Measurements from ENCODE around the gene WDR88. TPM values are rescaled to one million over a fixed set of nuclear protein-coding genes. Genes with fewer than 3 reads are reported as not detected.
"Not testable (repeated sequence)": the region's sequence is repeated elsewhere in the genome, so short reads cannot be mapped to it uniquely, and the experiment has no call there.

The WDR88 gene
- polyA plus RNA-seq, 1 experiment = not detected

DNA sequence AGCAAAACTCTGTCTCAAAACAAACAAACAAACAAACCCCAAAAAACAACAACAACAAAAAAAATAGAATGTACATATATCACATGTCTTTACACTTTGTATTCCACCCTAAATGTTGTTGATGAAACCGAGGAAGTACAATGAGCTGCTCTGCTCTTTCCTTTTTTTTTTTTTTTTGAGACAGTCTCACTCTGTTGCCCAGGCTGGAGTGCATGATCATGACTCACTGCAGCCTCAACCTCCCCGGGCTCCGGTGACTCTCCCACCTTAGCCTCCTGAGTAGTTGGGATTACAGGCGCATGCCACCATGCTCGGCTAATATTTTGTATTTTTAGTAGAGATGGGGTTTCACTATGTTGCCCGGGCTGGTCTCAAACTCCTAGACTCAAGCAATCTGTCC lies 31.6 kb downstream of the WDR88 start:
- Histone ChIP-seq H3K27ac (ENCODE audit: low read depth, low read length) (no peak overlapping the region), H3K9me3 (ENCODE audit: control insufficient read depth, insufficient read depth, low read length) (peaks cover 4% of the 10 kb centered on the region; the same call in 1 of the 2 replicates), H3K4me3 (ENCODE audit: low read depth, low read length) (no peak overlapping the region), H3K27me3 (ENCODE audit: control insufficient read depth, insufficient read depth, low read length) (no peaks in the 10 kb centered on the region)
- POLR2A ChIA-PET = interaction anchor here (0.7 kb wide), 1 partner anchor 135 kb away, joined by 3 read pairs; no protein-coding TSS in a partner anchor
- DNase-seq (ENCODE audit: low read depth, low spot score) = no peak
- CTCF ChIA-PET = interaction anchor here (1.2 to 3.6 kb wide), 2 partner anchors 19 to 20 kb away, joined by 3 to 13 read pairs; no protein-coding TSS in a partner anchor
- TF ChIP-seq, protein P1, sequence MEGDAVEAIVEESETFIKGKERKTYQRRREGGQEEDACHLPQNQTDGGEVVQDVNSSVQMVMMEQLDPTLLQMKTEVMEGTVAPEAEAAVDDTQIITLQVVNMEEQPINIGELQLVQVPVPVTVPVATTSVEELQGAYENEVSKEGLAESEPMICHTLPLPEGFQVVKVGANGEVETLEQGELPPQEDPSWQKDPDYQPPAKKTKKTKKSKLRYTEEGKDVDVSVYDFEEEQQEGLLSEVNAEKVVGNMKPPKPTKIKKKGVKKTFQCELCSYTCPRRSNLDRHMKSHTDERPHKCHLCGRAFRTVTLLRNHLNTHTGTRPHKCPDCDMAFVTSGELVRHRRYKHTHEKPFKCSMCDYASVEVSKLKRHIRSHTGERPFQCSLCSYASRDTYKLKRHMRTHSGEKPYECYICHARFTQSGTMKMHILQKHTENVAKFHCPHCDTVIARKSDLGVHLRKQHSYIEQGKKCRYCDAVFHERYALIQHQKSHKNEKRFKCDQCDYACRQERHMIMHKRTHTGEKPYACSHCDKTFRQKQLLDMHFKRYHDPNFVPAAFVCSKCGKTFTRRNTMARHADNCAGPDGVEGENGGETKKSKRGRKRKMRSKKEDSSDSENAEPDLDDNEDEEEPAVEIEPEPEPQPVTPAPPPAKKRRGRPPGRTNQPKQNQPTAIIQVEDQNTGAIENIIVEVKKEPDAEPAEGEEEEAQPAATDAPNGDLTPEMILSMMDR (IDR thresholded peaks at IDR 0.05; ENCODE audit: low read depth, low read length) = no peak

DNA sequence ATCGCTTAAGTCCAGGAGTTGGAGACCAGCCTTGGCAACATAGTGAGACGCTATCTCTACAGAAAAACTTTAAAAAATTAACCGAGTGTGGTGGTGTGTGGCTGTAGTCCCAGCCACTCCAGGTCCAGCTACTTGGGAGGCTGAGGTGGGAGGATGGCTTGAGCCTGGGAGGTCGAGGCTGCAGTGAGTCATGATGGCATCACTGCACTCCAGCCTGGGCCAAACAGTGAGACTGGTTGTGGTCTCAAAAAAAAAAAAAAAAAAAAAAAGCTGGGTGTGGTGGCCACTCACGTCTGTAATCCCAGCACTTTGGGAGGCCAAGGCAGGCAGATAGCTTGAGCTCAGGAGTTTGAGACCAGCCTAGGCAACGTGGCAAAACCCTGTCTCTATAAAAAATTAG lies 34.1 kb downstream of the WDR88 start:
- ChIA-PET POLR2A (interaction anchor here (0.6 kb wide), 1 partner anchor 10 kb away, joined by 3 read pairs; no protein-coding TSS in a partner anchor), CTCF (interaction anchor here (0.7 to 0.8 kb wide), 3 partner anchors 22 to 832 kb away, joined by 4 to 7 read pairs (median 5); no protein-coding TSS in a partner anchor)
- DNase-seq (ENCODE audit: low read depth, low spot score); H3K4me3 ChIP-seq (ENCODE audit: low read depth, low read length); H3K27me3 ChIP-seq (ENCODE audit: control insufficient read depth, insufficient read depth, low read length); H3K9me3 ChIP-seq (ENCODE audit: control insufficient read depth, insufficient read depth, low read length); H3K27ac ChIP-seq (ENCODE audit: low read depth, low read length): not testable (repeated sequence)

DNA sequence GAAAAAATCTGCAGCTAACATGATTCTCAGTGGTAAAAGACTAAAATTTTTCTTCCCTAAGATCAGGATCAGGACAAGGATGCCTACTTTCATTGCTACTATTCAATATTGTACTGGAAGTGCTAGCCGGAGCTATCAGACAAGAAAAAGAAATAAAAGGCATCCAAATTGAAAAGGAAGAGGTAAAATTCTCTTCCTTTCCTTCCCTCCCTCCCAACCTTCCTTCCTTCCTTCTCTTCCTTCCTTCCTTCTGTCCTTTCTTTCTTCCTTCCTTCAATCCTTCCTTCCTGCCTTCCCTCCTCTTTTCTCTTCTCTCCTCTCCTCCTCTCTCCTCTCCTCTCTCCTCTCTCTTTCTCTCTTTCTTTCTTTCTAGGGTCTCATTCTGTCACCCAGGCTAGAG lies 35.5 kb downstream of the WDR88 start:
- ChIA-PET CTCF (no interaction called here), POLR2A (no interaction called here)
- Histone ChIP-seq H3K9me3 (ENCODE audit: control insufficient read depth, insufficient read depth, low read length) (peaks cover 4% of the 10 kb centered on the region; the same call in 1 of the 2 replicates), H3K27me3 (ENCODE audit: control insufficient read depth, insufficient read depth, low read length) (no peaks in the 10 kb centered on the region), H3K27ac (ENCODE audit: low read depth, low read length) (no peak overlapping the region), H3K4me3 (ENCODE audit: low read depth, low read length) (no peak overlapping the region)
- DNase-seq (ENCODE audit: low read depth, low spot score) = no peak
- TF ChIP-seq, protein P1 (IDR thresholded peaks at IDR 0.05; ENCODE audit: low read depth, low read length) = no peak

DNA sequence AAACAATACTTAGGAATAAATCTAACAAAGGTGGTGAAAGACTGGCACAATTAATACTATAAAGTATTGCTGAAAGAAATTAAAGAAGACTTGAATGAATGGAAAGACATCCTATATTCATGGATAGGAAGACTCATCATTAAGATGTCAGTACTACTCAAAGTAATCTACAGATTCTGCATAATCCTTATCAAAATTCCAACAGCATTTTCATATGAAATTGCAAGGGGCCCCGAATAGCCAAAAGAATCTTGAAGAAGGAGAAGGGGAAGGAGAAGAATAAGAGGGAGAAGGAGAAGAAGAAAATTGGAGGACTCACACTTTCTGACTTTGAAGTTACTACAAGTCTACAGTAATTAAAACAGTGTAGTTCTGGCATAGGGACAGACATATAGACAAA lies 36.6 kb downstream of the WDR88 start:
- no peaks in the 10 kb centered on the region for H3K27me3 ChIP-seq (ENCODE audit: control insufficient read depth, insufficient read depth, low read length)
- TF ChIP-seq, protein P1 (IDR thresholded peaks at IDR 0.05; ENCODE audit: low read depth, low read length) = no peak
- no peak overlapping the region for H3K27ac ChIP-seq (ENCODE audit: low read depth, low read length)
- no peak overlapping the region for H3K4me3 ChIP-seq (ENCODE audit: low read depth, low read length)
- no peak for DNase-seq (ENCODE audit: low read depth, low spot score)
- H3K9me3 ChIP-seq (ENCODE audit: control insufficient read depth, insufficient read depth, low read length) = peaks cover 4% of the 10 kb centered on the region; the same call in 1 of the 2 replicates
- CTCF ChIA-PET = interaction anchor here (4.8 kb wide), 1 partner anchor 16 kb away, joined by 23 read pairs; no protein-coding TSS in a partner anchor
- POLR2A ChIA-PET = no interaction called here

DNA sequence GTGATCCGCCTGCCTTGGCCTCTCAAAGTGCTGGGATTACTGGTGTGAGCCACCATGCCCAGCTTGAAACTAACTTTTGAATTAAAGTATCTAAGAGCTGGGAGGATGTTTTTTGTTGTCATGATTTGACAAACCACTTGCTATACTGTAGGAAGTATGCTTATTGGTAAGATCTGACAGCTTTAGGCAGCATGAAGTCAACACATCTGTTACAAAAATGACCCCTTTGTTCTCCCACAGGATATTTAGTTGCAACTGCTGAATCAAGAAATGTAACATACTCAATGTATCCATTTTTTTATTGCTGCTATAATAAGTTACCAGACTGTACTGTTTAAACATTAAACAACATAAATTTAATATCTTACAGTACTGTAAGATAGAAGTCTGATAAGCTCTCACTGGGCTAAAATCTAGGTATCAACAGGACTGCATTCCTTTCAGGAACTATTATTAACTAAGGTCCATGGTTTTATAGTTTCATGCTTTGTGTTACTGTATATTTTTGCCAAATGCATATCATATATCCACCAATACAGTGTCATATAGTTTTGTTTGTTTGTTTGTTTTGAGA lies 39.4 kb downstream of the WDR88 start:
- ChIA-PET POLR2A (no interaction called here), CTCF (interaction anchor here (4.8 kb wide), 1 partner anchor 13 kb away, joined by 23 read pairs; no protein-coding TSS in a partner anchor)
- peaks cover 4% of the 10 kb centered on the region; the same call in 1 of the 2 replicates for H3K9me3 ChIP-seq (ENCODE audit: control insufficient read depth, insufficient read depth, low read length)
- DNase-seq (ENCODE audit: low read depth, low spot score) = no peak
- TF ChIP-seq, protein P1 (IDR thresholded peaks at IDR 0.05; ENCODE audit: low read depth, low read length) = no peak
- no peak overlapping the region for H3K27ac ChIP-seq (ENCODE audit: low read depth, low read length)
- no peak overlapping the region for H3K4me3 ChIP-seq (ENCODE audit: low read depth, low read length)
- H3K27me3 ChIP-seq (ENCODE audit: control insufficient read depth, insufficient read depth, low read length) = no peaks in the 10 kb centered on the region
